ENCODE data around the gene INSM1. TPM values are rescaled to one million over a fixed set of nuclear protein-coding genes. Genes with fewer than 3 reads are reported as not detected.

Gene INSM1
- total and polyA plus RNA-seq, 2 of the 13 experiments (the other 11 are each of a cell fraction or from before 2014, with no cell fraction given): not detected

DNA sequence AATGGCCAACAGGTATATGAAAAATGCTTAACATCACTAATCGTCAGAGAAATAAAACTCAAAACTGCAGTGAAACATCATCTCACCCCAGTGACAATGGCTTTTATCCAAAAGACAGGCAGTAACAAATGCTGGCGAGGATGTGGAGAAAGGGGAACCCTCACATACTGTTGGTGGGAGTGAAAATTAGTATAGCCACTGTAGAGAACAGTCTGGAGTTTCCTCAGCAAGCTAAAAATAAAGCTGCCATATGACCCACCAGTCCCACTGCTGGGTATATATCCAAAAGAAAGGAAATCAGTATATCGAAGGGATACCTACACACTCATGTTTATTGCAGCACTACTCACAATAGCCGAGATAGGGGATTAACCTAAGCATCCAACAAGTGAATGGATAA is 23.4 kb upstream of the INSM1 start:
- no peak overlapping the region for H3K9ac ChIP-seq (ENCODE audit: insufficient read depth, low read depth, low read length)
- H4K20me1 ChIP-seq (ENCODE audit: insufficient read depth, low read length): no peaks in the 10 kb centered on the region
- in situ Hi-C loops (cut with HindIII; ENCODE audit: extremely low pct_ligation_motif_present, low pct_unique_long_range_greater_than_20kb) (no loop called here), intact Hi-C loops (cut with micrococcal nuclease; ENCODE audit: unreplicated experiment) (no loop called here)
- no peaks in the 10 kb centered on the region for H3K4me1 ChIP-seq (ENCODE audit: insufficient read depth, low read length)
- BruUV-seq (replicated peaks): no TSS peak
- no peaks in the 10 kb centered on the region for H3K9me3 ChIP-seq (ENCODE audit: low read length)
- TF ChIP-seq, protein P1, sequence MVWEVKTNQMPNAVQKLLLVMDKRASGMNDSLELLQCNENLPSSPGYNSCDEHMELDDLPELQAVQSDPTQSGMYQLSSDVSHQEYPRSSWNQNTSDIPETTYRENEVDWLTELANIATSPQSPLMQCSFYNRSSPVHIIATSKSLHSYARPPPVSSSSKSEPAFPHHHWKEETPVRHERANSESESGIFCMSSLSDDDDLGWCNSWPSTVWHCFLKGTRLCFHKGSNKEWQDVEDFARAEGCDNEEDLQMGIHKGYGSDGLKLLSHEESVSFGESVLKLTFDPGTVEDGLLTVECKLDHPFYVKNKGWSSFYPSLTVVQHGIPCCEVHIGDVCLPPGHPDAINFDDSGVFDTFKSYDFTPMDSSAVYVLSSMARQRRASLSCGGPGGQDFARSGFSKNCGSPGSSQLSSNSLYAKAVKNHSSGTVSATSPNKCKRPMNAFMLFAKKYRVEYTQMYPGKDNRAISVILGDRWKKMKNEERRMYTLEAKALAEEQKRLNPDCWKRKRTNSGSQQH (CRISPR knock-in tag; IDR thresholded peaks at IDR 0.05; ENCODE audit: low read depth): no peak
- TF ChIP-seq KDM5A (IDR thresholded peaks at IDR 0.05; ENCODE audit: borderline replicate concordance, low read length): no peak
- TF ChIP-seq ZMYM2 (CRISPR knock-in tag; IDR thresholded peaks at IDR 0.05): no peak
- TF ChIP-seq NFYC (CRISPR knock-in tag; IDR thresholded peaks at IDR 0.05): no peak
- no peak for TF ChIP-seq RFX5 (IDR thresholded peaks at IDR 0.05; ENCODE audit: low read depth, low read length)
- no peak for TF ChIP-seq TCF7 (IDR thresholded peaks at IDR 0.05; ENCODE audit: low read depth)
- TF ChIP-seq MYNN (CRISPR knock-in tag; IDR thresholded peaks at IDR 0.05; ENCODE audit: low read depth): no peak
- no peak for TF ChIP-seq NR2C2 (CRISPR knock-in tag; IDR thresholded peaks at IDR 0.05; ENCODE audit: borderline replicate concordance)
- no peak for TF ChIP-seq MXI1 (IDR thresholded peaks at IDR 0.05; ENCODE audit: borderline replicate concordance, low read depth, low read length)
- no peak for TF ChIP-seq ZFP82 (CRISPR knock-in tag; IDR thresholded peaks at IDR 0.05; ENCODE audit: borderline replicate concordance)
- no peak for TF ChIP-seq RFXANK (CRISPR knock-in tag; IDR thresholded peaks at IDR 0.05)
- TF ChIP-seq ZNF496 (CRISPR knock-in tag; IDR thresholded peaks at IDR 0.05; ENCODE audit: insufficient replicate concordance): no peak
- TF ChIP-seq MBNL3 (CRISPR knock-in tag; conservative IDR thresholded peaks at IDR 0.05): no peak
- TF ChIP-seq, protein P2, sequence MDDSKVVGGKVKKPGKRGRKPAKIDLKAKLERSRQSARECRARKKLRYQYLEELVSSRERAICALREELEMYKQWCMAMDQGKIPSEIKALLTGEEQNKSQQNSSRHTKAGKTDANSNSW (CRISPR knock-in tag; IDR thresholded peaks at IDR 0.05; ENCODE audit: borderline replicate concordance): no peak
- TF ChIP-seq GZF1 (CRISPR knock-in tag; IDR thresholded peaks at IDR 0.05): no peak
- TF ChIP-seq ZNF879 (CRISPR knock-in tag; IDR thresholded peaks at IDR 0.05): no peak
- no peak for FAIRE-seq
- ChIA-PET POLR2A (no interaction called here), CTCF (ENCODE audit: low intra/inter-chr PET ratio, low total read pairs) (no interaction called here)
- H3K27ac ChIP-seq (ENCODE audit: extremely low read length, insufficient read depth, low read length): no peak overlapping the region
- H3K36me3 ChIP-seq (replicated peaks in 1 of 2; ENCODE audit: control insufficient read depth in 1 of 2, insufficient read depth in 2 of 2, low read length in 2 of 2): no peaks in the 10 kb centered on the region
- H3K79me2 ChIP-seq (ENCODE audit: insufficient read depth, low read length): no peaks in the 10 kb centered on the region
- WGBS (ENCODE audit: low lambda C conversion rate): 14% methylated on average over 4 of the region's 4 CpGs
- no peak for DNase-seq (ENCODE audit: low spot score)
- no peak overlapping the region for H2AFZ ChIP-seq (ENCODE audit: low read length)
- no peak overlapping the region for H3K4me3 ChIP-seq (replicated peaks in 1 of 3; ENCODE audit: insufficient read depth in 1 of 3, low read depth in 2 of 3, low read length in 3 of 3)
- H3K4me2 ChIP-seq (ENCODE audit: low read depth, low read length): no peak overlapping the region
- peaks cover 7 to 26% of the 10 kb centered on the region in 2 experiments; a peak in 3 of 5 replicates for H3K27me3 ChIP-seq (ENCODE audit: control insufficient read depth in 1 of 2, insufficient read depth in 2 of 2, low read length in 2 of 2)
- no peak for ATAC-seq

All from HepG2 (cell line).